ENCODE results near the gene PMEPA1.
A peak's percentile ranks its signal among the peaks of the same experiment; 100 is the strongest.

The PMEPA1 gene

DNA sequence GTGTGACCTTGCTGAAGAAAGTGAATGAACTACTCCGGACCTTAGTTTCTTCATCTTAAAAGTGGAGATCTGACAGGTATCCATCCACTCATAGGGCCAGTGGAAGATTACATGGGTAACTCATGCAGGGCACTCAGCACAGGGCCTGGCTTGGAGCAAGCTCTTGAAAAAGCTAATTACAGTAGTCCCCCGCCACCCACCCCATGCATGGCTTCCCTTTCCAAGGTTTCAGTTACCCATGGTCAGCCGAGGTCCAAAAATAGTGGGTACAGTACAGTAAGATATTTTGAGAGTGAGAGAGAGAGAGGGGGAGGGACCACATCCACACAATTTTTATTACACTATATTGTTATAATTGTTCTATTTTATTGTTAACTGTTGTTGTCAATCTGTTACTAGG lies 7.1 kb upstream of the PMEPA1 start:
- H4K91ac ChIP-seq (ENCODE audit: low read depth, low read length, poor library complexity) = no peak overlapping the region
- H3K18ac ChIP-seq (ENCODE audit: low read length) = no peak overlapping the region
- no peak overlapping the region for H3K4me3 ChIP-seq (ENCODE audit: low read length in 2 of 2)
- no peak for DNase-seq (ENCODE audit: low spot score)
- H3K9ac ChIP-seq (ENCODE audit: low read depth, low read length, poor library complexity) = no peak overlapping the region
- no peaks in the 10 kb centered on the region for H3K36me3 ChIP-seq (replicated peaks in 1 of 2; ENCODE audit: control insufficient read depth in 2 of 2, insufficient read depth in 2 of 2, low read length in 2 of 2)
- H2BK15ac ChIP-seq (ENCODE audit: low read length) = no peak overlapping the region
- H3K79me1 ChIP-seq (ENCODE audit: low read depth, low read length) = no peaks in the 10 kb centered on the region
- H3K27ac ChIP-seq (replicated peaks; ENCODE audit: low read length) = no peak overlapping the region
- no peak overlapping the region for H3K14ac ChIP-seq (ENCODE audit: low read length)
- no peak overlapping the region for H3K4me2 ChIP-seq (ENCODE audit: insufficient read depth, low read length, poor library complexity, severe bottlenecking)
- no peak overlapping the region for H2BK12ac ChIP-seq (ENCODE audit: low read length)
- H3K4ac ChIP-seq (ENCODE audit: low read length) = no peak overlapping the region
- H3K9me3 ChIP-seq (replicated peaks in 1 of 2; ENCODE audit: control insufficient read depth in 2 of 2, insufficient read depth in 1 of 2, low read depth in 1 of 2, low read length in 2 of 2) = no peaks in the 10 kb centered on the region
- peaks cover 0 to 5% of the 10 kb centered on the region in 2 donors for H3K4me1 ChIP-seq (ENCODE audit: control insufficient read depth in 2 of 2, insufficient read depth in 1 of 2, low read depth in 1 of 2, low read length in 2 of 2)
- H2AK5ac ChIP-seq (ENCODE audit: low read depth, low read length) = no peak overlapping the region
- no peak overlapping the region for H2BK120ac ChIP-seq (ENCODE audit: low read depth, low read length)
- peaks cover 0 to 57% (median 11%) of the 10 kb centered on the region in 3 experiments for H3K27me3 ChIP-seq (ENCODE audit: control insufficient read depth in 3 of 3, insufficient read depth in 3 of 3, low read depth in 1 of 3, low read length in 3 of 3)
- no peak overlapping the region for H2BK5ac ChIP-seq (ENCODE audit: low read length)
- no peak overlapping the region for H2AFZ ChIP-seq (ENCODE audit: low read length)
- WGBS, 2 donors (ENCODE audit: extremely low coverage in 2 of 2, insufficient read length in 2 of 2, insufficient replicate concordance in 1 of 2) = no CpG with 5 or more reads among the region's 3 CpGs
- no peak overlapping the region for H4K8ac ChIP-seq (ENCODE audit: low read depth, low read length)
- H3K23ac ChIP-seq (ENCODE audit: low read depth, low read length, poor library complexity) = no peak overlapping the region

DNA sequence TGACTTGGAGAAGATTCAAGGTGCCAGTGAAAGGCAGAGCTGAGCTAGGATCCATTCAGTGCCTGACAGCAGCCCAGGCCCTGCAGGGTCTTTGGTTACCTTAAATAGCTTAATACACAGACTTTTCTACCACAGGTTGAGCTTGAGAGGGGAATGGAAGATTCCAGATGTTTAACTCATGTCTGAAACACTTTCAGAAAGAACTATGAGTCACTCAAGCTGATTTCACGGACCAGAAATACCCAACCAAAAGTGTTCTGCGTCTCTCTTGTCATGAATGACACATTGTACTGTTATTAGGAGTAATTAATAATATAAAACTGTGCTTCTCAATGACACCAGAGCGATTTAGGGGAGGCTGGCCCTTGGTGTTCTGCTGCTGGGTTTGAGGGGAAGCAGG lies 6.4 kb upstream of the PMEPA1 start:
- H2BK120ac ChIP-seq (ENCODE audit: low read depth, low read length) = no peak overlapping the region
- H3K9ac ChIP-seq (ENCODE audit: low read depth, low read length, poor library complexity) = no peak overlapping the region
- no peak overlapping the region for H3K4ac ChIP-seq (ENCODE audit: low read length)
- no peak overlapping the region for H3K23ac ChIP-seq (ENCODE audit: low read depth, low read length, poor library complexity)
- H4K8ac ChIP-seq (ENCODE audit: low read depth, low read length) = no peak overlapping the region
- H2BK5ac ChIP-seq (ENCODE audit: low read length) = no peak overlapping the region
- no peak overlapping the region for H2BK15ac ChIP-seq (ENCODE audit: low read length)
- H3K36me3 ChIP-seq (replicated peaks in 1 of 2; ENCODE audit: control insufficient read depth in 2 of 2, insufficient read depth in 2 of 2, low read length in 2 of 2) = no peaks in the 10 kb centered on the region
- no CpG with 5 or more reads among the region's 3 CpGs for WGBS, 2 donors (ENCODE audit: extremely low coverage in 2 of 2, insufficient read length in 2 of 2, insufficient replicate concordance in 1 of 2)
- no peaks in the 10 kb centered on the region for H3K9me3 ChIP-seq (replicated peaks in 1 of 2; ENCODE audit: control insufficient read depth in 2 of 2, insufficient read depth in 1 of 2, low read depth in 1 of 2, low read length in 2 of 2)
- no peak overlapping the region for H3K4me2 ChIP-seq (ENCODE audit: insufficient read depth, low read length, poor library complexity, severe bottlenecking)
- peak overlapping the region in 1 of 2 donors; percentile 32 for H3K4me3 ChIP-seq (ENCODE audit: low read length in 2 of 2)
- DNase-seq (ENCODE audit: low spot score) = no peak
- no peaks in the 10 kb centered on the region for H3K79me1 ChIP-seq (ENCODE audit: low read depth, low read length)
- no peak overlapping the region for H4K91ac ChIP-seq (ENCODE audit: low read depth, low read length, poor library complexity)
- H3K14ac ChIP-seq (ENCODE audit: low read length) = no peak overlapping the region
- no peak overlapping the region for H2AK5ac ChIP-seq (ENCODE audit: low read depth, low read length)
- H3K27me3 ChIP-seq (ENCODE audit: control insufficient read depth in 3 of 3, insufficient read depth in 3 of 3, low read depth in 1 of 3, low read length in 3 of 3) = peaks cover 0 to 63% (median 18%) of the 10 kb centered on the region in 3 experiments
- no peak overlapping the region for H3K27ac ChIP-seq (replicated peaks; ENCODE audit: low read length)
- H2BK12ac ChIP-seq (ENCODE audit: low read length) = no peak overlapping the region
- H2AFZ ChIP-seq (ENCODE audit: low read length) = no peak overlapping the region
- H3K4me1 ChIP-seq (ENCODE audit: control insufficient read depth in 2 of 2, insufficient read depth in 1 of 2, low read depth in 1 of 2, low read length in 2 of 2) = peaks cover 4 to 5% of the 10 kb centered on the region in 2 donors
- no peak overlapping the region for H3K18ac ChIP-seq (ENCODE audit: low read length)

DNA sequence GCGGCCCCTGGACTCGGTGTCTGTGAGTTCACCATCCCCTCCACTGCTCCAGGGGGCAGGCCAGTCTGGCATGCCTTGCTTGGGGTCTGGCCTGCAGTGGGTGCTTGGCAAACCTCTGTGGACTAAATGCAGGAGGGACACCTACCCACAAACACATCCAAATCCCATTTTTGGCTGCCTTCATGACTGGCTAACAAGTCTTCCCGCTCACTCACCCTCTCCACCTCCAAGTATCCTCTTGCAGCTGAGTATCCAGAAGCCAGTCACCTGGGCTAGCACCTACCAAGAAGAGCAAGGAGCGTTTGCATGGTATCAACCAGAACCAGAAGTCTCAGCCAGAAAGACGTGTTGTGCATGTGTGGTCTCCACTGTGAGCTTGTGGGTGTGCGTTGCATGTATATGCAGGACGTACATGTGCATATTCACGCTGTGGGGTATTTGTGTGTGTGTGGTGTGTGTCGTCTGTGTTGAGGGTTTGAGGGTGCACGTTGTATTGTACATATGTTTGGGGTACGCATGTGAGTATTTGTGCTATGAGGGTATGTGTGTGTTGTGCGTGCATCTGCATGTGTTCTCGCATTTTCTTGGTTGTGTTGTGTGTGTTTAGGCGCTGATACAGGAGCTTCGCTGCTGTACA lies 5.6 kb upstream of the PMEPA1 start:
- Histone ChIP-seq H4K8ac (ENCODE audit: low read depth, low read length) (no peak overlapping the region), H3K9ac (ENCODE audit: low read depth, low read length, poor library complexity) (no peak overlapping the region), H3K4me1 (ENCODE audit: control insufficient read depth in 2 of 2, insufficient read depth in 1 of 2, low read depth in 1 of 2, low read length in 2 of 2) (peaks cover 5 to 10% of the 10 kb centered on the region in 2 donors), H2BK15ac (ENCODE audit: low read length) (no peak overlapping the region), H3K18ac (ENCODE audit: low read length) (no peak overlapping the region), H2BK120ac (ENCODE audit: low read depth, low read length) (no peak overlapping the region), H2AFZ (ENCODE audit: low read length) (no peak overlapping the region), H2AK5ac (ENCODE audit: low read depth, low read length) (peak overlapping the region; percentile 79), H3K4me2 (ENCODE audit: insufficient read depth, low read length, poor library complexity, severe bottlenecking) (no peak overlapping the region), H3K27me3 (ENCODE audit: control insufficient read depth in 3 of 3, insufficient read depth in 3 of 3, low read depth in 1 of 3, low read length in 3 of 3) (peaks cover 0 to 65% (median 26%) of the 10 kb centered on the region in 3 experiments), H4K91ac (ENCODE audit: low read depth, low read length, poor library complexity) (no peak overlapping the region), H3K9me3 (replicated peaks in 1 of 2; ENCODE audit: control insufficient read depth in 2 of 2, insufficient read depth in 1 of 2, low read depth in 1 of 2, low read length in 2 of 2) (no peaks in the 10 kb centered on the region), H3K4me3 (ENCODE audit: low read length in 2 of 2) (no peak overlapping the region), H3K4ac (ENCODE audit: low read length) (no peak overlapping the region), H2BK5ac (ENCODE audit: low read length) (no peak overlapping the region), H3K27ac (replicated peaks; ENCODE audit: low read length) (no peak overlapping the region), H3K14ac (ENCODE audit: low read length) (no peak overlapping the region), H3K23ac (ENCODE audit: low read depth, low read length, poor library complexity) (no peak overlapping the region), H3K79me1 (ENCODE audit: low read depth, low read length) (no peaks in the 10 kb centered on the region), H2BK12ac (ENCODE audit: low read length) (no peak overlapping the region), H3K36me3 (replicated peaks in 1 of 2; ENCODE audit: control insufficient read depth in 2 of 2, insufficient read depth in 2 of 2, low read length in 2 of 2) (no peaks in the 10 kb centered on the region)
- no peak for DNase-seq (ENCODE audit: low spot score)
- no CpG with 5 or more reads among the region's 15 CpGs for WGBS, 2 donors (ENCODE audit: extremely low coverage in 2 of 2, insufficient read length in 2 of 2, insufficient replicate concordance in 1 of 2)

GRCh38 chr20:57714409-57715267 lies 4.8 kb upstream of the PMEPA1 start:
- H3K18ac ChIP-seq (ENCODE audit: low read length) = no peak overlapping the region
- no peak overlapping the region for H2BK5ac ChIP-seq (ENCODE audit: low read length)
- peaks cover 5 to 10% of the 10 kb centered on the region in 2 donors for H3K4me1 ChIP-seq (ENCODE audit: control insufficient read depth in 2 of 2, insufficient read depth in 1 of 2, low read depth in 1 of 2, low read length in 2 of 2)
- H3K27me3 ChIP-seq (ENCODE audit: control insufficient read depth in 3 of 3, insufficient read depth in 3 of 3, low read depth in 1 of 3, low read length in 3 of 3) = peaks cover 0 to 65% (median 30%) of the 10 kb centered on the region in 3 experiments
- no peak overlapping the region for H3K4me2 ChIP-seq (ENCODE audit: insufficient read depth, low read length, poor library complexity, severe bottlenecking)
- peak overlapping the region; percentile 46 for H2BK15ac ChIP-seq (ENCODE audit: low read length)
- H4K8ac ChIP-seq (ENCODE audit: low read depth, low read length) = no peak overlapping the region
- no peaks in the 10 kb centered on the region for H3K9me3 ChIP-seq (replicated peaks in 1 of 2; ENCODE audit: control insufficient read depth in 2 of 2, insufficient read depth in 1 of 2, low read depth in 1 of 2, low read length in 2 of 2)
- H2AFZ ChIP-seq (ENCODE audit: low read length) = no peak overlapping the region
- H2AK5ac ChIP-seq (ENCODE audit: low read depth, low read length) = peak overlapping the region; percentile 79
- no peak overlapping the region for H2BK120ac ChIP-seq (ENCODE audit: low read depth, low read length)
- no peak overlapping the region for H3K14ac ChIP-seq (ENCODE audit: low read length)
- no peak overlapping the region for H4K91ac ChIP-seq (ENCODE audit: low read depth, low read length, poor library complexity)
- no peaks in the 10 kb centered on the region for H3K79me1 ChIP-seq (ENCODE audit: low read depth, low read length)
- no peak overlapping the region for H3K4me3 ChIP-seq (ENCODE audit: low read length in 2 of 2)
- no peak overlapping the region for H3K27ac ChIP-seq (replicated peaks; ENCODE audit: low read length)
- no peak for DNase-seq (ENCODE audit: low spot score)
- H2BK12ac ChIP-seq (ENCODE audit: low read length) = no peak overlapping the region
- no peaks in the 10 kb centered on the region for H3K36me3 ChIP-seq (replicated peaks in 1 of 2; ENCODE audit: control insufficient read depth in 2 of 2, insufficient read depth in 2 of 2, low read length in 2 of 2)
- no peak overlapping the region for H3K4ac ChIP-seq (ENCODE audit: low read length)
- no peak overlapping the region for H3K23ac ChIP-seq (ENCODE audit: low read depth, low read length, poor library complexity)
- H3K9ac ChIP-seq (ENCODE audit: low read depth, low read length, poor library complexity) = no peak overlapping the region
- no CpG with 5 or more reads among the region's 23 CpGs for WGBS, 2 donors (ENCODE audit: extremely low coverage in 2 of 2, insufficient read length in 2 of 2, insufficient replicate concordance in 1 of 2)
